ENCODE measurements around the gene GET3. TPM values are rescaled to one million over a fixed set of nuclear protein-coding genes. Genes with fewer than 3 reads are reported as not detected.
"Not testable (repeated sequence)": the region's sequence is repeated elsewhere in the genome, so short reads cannot be mapped to it uniquely, and the experiment has no call there.

Gene GET3
- total RNA-seq, 2 donors from 2014 or later = 37.7 to 66.6 TPM

DNA sequence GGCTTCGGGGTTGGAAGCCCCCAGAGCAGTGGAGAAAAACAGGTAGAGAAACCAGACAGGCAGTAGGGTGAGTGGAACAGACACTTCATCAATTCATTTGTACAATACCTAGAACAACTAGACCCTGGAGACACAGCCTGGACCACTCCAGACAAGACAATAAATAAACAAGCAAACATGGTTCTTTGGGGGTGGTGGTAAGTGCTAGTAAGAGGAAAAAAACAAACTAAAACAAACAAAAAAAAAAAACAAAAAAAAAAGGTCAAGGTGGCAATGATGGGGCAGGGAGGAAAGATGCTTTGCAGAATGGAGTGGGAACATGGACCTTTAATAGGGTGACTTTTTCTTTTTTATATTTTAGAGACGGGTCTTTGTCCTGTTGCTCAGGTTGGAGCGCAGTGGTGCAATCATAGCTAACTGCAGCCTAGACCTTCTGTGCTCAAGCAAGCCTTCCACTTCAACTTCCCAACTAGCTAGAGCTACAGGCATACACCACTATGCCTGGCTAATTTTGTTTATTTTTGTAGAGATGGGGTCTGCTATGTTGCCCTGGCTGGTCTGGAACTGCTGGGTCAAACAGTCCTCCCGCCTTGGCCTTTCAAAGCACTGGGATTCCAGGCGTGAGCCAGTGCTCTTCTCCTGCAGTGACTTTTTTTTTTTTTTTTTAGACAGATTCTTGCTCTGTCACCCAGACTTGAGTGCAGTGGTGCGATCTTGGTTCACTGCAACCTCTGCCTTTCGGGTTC, 57.1 kb downstream of the GET3 start:
- Mint-ChIP-seq H3K9me3 (no peaks in the 10 kb centered on the region), H3K27ac (peak overlapping the region; percentile 94)

DNA sequence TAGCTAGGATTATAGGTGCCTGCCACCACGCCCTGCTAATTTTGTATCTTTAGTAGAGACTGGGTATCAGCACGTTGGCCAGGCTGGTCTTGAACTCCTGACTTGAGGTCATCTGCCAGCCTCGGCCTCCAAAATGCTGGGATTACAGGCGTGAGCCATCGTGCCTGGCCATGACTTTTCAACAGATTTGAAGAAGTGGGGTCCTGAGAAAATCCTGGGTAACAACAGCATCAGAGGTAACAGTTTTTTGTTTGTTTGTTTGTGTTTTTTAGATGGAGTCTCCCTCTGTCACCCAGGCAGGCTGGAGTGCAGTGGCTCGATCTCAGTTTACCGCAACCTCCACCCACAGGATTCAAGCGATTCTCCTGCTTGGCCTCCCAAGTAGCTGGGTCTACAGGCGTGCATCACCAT, 57.7 kb downstream of the GET3 start:
- Mint-ChIP-seq H3K4me3 (peak overlapping the region; percentile 97), H3K27me3 (no peaks in the 10 kb centered on the region), H3K9me3 (no peaks in the 10 kb centered on the region), H3K27ac (peak overlapping the region; percentile 94), H3K36me3 (ENCODE audit: low read depth) (peaks cover 76% of the 10 kb centered on the region), H3K4me1 (peaks cover 17% of the 10 kb centered on the region)
- no peak for ATAC-seq (replicated peaks)

More for the DNA sequence above, 57.1 kb downstream of the GET3 start:
- H3K36me3 Mint-ChIP-seq (ENCODE audit: low read depth) = peaks cover 71% of the 10 kb centered on the region
- no peaks in the 10 kb centered on the region for H3K27me3 Mint-ChIP-seq
- H3K4me3 Mint-ChIP-seq = peak overlapping the region; percentile 97
- peaks cover 17% of the 10 kb centered on the region for H3K4me1 Mint-ChIP-seq
- ATAC-seq (replicated peaks) = no peak

DNA sequence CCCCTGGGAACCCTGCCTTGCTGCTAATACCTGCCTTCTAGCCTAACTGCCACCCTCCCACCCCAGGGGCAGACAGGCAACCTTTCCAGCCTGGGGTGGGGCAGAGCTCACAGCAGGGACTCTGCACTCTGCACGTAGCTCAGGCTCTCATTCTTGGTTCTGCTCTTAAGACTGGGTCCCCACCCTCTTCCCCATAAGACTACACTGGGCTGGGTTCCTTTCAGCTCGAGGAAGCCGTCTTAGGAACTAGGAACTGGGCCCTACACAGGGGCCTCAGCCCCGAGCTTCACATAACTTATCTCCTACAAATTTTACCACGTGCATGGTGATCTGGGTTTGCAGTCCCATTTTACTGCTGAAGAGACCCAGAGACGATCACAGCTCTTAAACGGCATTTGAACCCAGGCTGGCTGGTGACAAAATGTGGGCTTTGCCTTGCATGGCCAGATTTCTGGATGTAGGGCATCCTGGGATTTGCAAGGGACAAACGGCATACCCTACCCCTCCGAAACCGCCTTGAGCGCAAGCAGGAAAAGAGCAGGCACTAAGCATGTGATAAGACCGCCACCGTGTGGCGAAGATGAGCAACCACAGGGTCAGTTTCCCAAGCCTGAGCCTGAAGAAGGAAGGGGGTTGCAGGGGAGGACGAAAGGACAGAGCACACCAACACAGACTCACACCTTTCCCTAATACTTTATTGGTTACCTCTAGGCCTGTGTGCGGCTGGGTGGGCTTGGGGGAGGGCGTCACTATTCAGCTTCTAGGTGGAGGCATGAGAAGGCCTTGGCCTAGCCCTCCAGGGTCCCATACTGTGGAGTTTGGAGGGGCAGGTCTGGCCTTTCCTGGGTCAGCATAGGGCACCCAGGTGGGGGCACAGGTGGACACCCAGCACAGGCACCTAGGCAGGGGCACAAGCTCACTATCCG, 59.1 kb downstream of the GET3 start:
- Mint-ChIP-seq H3K9me3 (no peaks in the 10 kb centered on the region), H3K27ac (peak overlapping the region; percentile 81), H3K4me1 (peaks cover 17% of the 10 kb centered on the region), H3K27me3 (no peaks in the 10 kb centered on the region), H3K4me3 (peak overlapping the region; percentile 97), H3K36me3 (ENCODE audit: low read depth) (peaks cover 80% of the 10 kb centered on the region)
- ATAC-seq (replicated peaks) = peak; percentile 11

DNA sequence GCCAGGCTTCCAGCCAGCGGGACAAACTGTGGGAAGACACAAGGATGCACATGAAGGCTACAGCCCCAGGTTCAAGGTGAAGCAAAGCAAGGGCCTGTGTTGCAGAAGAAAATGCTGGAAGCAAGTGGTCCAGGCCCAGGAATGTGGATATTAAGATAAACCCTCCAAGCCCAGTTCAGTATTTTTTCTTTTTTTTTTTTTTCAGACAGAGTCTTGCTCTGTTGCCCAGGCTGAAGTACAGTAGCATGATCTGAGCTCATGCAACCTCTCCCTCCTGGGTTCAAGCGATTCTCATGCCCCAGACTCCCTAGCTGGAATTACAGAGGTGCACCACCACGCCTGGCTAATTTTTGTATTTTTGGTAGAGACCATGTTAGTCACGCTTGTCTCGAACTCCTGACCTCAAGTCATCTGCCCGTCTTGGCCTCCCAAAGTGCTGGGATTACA, 59.9 kb downstream of the GET3 start:
- Mint-ChIP-seq H3K4me1 (peaks cover 18% of the 10 kb centered on the region), H3K9me3 (no peaks in the 10 kb centered on the region), H3K27ac (no peak overlapping the region), H3K36me3 (ENCODE audit: low read depth) (peaks cover 73% of the 10 kb centered on the region), H3K4me3 (no peak overlapping the region), H3K27me3 (no peaks in the 10 kb centered on the region)
- no peak for ATAC-seq (replicated peaks)

DNA sequence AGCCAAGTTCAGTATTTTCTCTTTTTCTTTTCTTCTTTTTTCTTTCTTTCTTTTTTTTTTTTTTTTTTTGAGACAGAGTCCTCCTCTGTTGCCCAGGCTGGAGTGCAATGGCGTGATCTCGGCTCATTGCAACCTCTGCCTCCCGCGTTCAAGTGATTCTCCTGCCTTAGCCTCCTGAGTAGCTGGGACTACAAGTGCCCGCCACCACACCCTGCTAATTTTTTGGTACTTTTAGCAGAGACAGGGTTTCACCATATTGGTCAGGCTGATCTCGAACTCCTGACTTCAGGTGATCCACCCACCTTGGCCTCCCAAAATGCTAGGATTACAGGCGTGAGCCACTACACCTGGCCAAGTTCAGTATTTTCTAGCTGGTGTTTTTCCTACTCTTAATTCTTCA, 60.3 kb downstream of the GET3 start:
- H3K4me1 Mint-ChIP-seq = peaks cover 23% of the 10 kb centered on the region
- H3K36me3 Mint-ChIP-seq (ENCODE audit: low read depth) = peaks cover 69% of the 10 kb centered on the region
- ATAC-seq (replicated peaks); H3K27me3 Mint-ChIP-seq; H3K27ac Mint-ChIP-seq; H3K4me3 Mint-ChIP-seq; H3K9me3 Mint-ChIP-seq: not testable (repeated sequence)

Other genes starting within 250 kb of the GET3 start
- 1 to 10 TPM; 4.1 to 6.1 TPM for gene ZNF564, start 186.0 kb upstream of the GET3 start, total RNA-seq
- 10 to 100 TPM in 1 of 2 donors, 1 to 10 TPM in 1; 7.3 to 11.1 TPM for gene ZNF490, start 126.7 kb upstream of the GET3 start, total RNA-seq
- 10 to 100 TPM; 16.7 to 19.0 TPM for gene ZNF791, start 126.6 kb upstream of the GET3 start, total RNA-seq
- 100 to 1,000 TPM; 199 to 247 TPM for gene MAN2B1, start 70.8 kb upstream of the GET3 start, total RNA-seq
- gene WDR83, start 70.7 kb upstream of the GET3 start, total RNA-seq = 10 to 100 TPM; 17.7 to 30.4 TPM
- gene DHPS, start 55.6 kb upstream of the GET3 start, total RNA-seq = 100 to 1,000 TPM; 125 to 167 TPM
- gene GNG14, start 49.5 kb upstream of the GET3 start, total RNA-seq = not detected
- 1 to 10 TPM; 4.7 to 9.9 TPM for gene FBXW9, start 40.9 kb upstream of the GET3 start, total RNA-seq
- 100 to 1,000 TPM in 1 of 2 donors, 10 to 100 TPM in 1; 71.9 to 106 TPM for gene TNPO2, start 13.6 kb upstream of the GET3 start, total RNA-seq
- gene TRIR, start 2.8 kb upstream of the GET3 start, total RNA-seq = 100 to 1,000 TPM; 135 to 172 TPM
- not detected for gene BEST2, start 14.3 kb downstream of the GET3 start, total RNA-seq
- 10 to 100 TPM; 22.5 to 44.4 TPM for gene HOOK2, start 38.1 kb downstream of the GET3 start, total RNA-seq
- 100 to 1,000 TPM; 328 to 586 TPM for gene JUNB, start 54.0 kb downstream of the GET3 start, total RNA-seq
- 100 to 1,000 TPM; 307 to 415 TPM for gene PRDX2, start 64.3 kb downstream of the GET3 start, total RNA-seq
- gene THSD8, start 64.6 kb downstream of the GET3 start, total RNA-seq = 10 to 100 TPM; 25.5 to 32.7 TPM
- 10 to 100 TPM; 30.1 to 53.5 TPM for gene RNASEH2A, start 69.1 kb downstream of the GET3 start, total RNA-seq
- gene RTBDN, start 97.1 kb downstream of the GET3 start, total RNA-seq = not detected
- gene MAST1, start 101.0 kb downstream of the GET3 start, total RNA-seq = 1 to 10 TPM; 2.4 to 2.6 TPM
- gene DNASE2, start 144.0 kb downstream of the GET3 start, total RNA-seq = 10 to 100 TPM; 32.5 to 34.2 TPM
- gene KLF1, start 149.7 kb downstream of the GET3 start, total RNA-seq = under 1 TPM in 1 of 2 donors, not detected in 1; 0.61 TPM
- 10 to 100 TPM; 25.8 to 48.4 TPM for gene GCDH, start 153.7 kb downstream of the GET3 start, total RNA-seq
- 1 to 10 TPM; 1.6 to 6.2 TPM for gene SYCE2, start 181.8 kb downstream of the GET3 start, total RNA-seq
- 100 to 1,000 TPM in 1 of 2 donors, 10 to 100 TPM in 1; 87.9 to 130 TPM for gene FARSA, start 196.2 kb downstream of the GET3 start, total RNA-seq
- 100 to 1,000 TPM; 502 to 770 TPM for gene CALR, start 201.1 kb downstream of the GET3 start, total RNA-seq
- gene RAD23A, start 208.4 kb downstream of the GET3 start, total RNA-seq = 100 to 1,000 TPM; 129 to 156 TPM
- 10 to 100 TPM; 17.0 to 27.9 TPM for gene GADD45GIP1, start 219.7 kb downstream of the GET3 start, total RNA-seq
- gene DAND5, start 232.1 kb downstream of the GET3 start, total RNA-seq = under 1 TPM; 0.30 to 0.40 TPM

All from activated T-helper 17 cell treated with anti-CD3 and anti-CD28 coated beads, Interleukin-2, amount 50 U/mL, for 72 hours (primary cell).